NCI-H1105 treated with DMSO at 0.1 percent for 48 hours (cell line): Measurements from ENCODE around the gene ABHD2.
"Not testable (repeated sequence)": the region's sequence is repeated elsewhere in the genome, so short reads cannot be mapped to it uniquely, and the experiment has no call there.

ENCODE experiments used
- DNase-seq: peaks from one replicate; lab custom pipeline; 2025; lab: John Stamatoyannopoulos, UW

Gene ABHD2

DNA sequence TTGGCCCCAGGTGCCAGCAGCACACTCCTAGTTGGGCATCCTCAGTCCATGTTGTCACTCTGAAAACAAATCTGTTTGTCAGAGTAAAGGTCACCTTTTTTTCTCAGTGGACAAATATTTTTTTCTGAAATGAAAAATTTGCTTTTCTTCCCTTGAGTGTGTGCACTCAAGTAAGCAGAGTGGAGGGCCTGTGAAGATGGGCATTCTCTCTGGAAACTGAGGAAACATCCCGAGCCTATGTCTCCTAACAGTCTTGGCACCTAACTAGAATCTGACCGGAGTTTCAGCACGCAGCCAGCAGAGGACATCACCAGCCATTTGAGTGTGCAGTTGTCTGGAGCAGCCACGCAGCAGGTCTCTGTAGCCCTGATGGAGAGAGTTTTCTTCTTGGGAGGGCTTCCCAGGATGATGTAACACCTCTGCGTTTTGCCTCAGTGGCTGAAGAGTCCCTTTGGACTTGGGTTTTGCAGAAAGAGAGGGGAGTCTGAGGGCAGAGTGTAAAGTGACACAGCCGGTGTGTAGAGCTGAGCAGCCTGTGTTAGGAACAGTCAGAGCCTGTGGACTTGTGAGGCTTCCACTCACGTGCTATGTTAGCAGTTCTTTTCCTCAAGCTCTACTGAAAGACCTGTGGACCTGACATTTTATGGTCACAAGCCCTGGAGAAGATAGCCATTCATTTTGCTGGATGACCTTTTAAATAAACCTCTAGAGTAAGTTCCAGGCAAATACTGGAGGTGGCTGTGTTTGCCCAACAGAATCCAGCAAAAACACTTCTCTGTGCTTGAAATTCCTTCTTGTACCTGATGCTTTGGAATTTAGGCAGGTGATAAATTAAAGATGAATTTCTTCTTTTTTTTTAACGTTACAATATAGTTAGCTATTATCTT lies 51.6 kb downstream of the ABHD2 start:
- no peak for DNase-seq

DNA sequence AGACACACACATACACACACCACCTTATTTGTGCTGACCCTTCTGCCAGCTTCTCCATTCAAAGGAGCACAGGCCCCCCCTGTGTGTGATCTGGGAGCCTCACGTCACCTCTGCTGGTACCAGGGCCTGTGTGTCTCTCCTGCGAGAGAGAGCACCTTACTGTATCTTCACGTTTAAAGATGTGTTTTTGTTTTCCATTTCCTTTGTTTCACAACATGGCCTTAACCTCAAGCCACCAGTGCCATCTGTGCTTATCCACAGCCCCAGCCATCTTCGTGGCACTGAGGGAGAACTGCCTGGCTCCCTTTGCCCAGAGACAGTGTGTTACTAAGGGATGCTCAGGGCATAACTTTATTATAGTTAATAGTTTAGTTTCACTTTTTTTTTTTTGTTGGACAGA lies 52.3 kb downstream of the ABHD2 start:
- no peak for DNase-seq

DNA sequence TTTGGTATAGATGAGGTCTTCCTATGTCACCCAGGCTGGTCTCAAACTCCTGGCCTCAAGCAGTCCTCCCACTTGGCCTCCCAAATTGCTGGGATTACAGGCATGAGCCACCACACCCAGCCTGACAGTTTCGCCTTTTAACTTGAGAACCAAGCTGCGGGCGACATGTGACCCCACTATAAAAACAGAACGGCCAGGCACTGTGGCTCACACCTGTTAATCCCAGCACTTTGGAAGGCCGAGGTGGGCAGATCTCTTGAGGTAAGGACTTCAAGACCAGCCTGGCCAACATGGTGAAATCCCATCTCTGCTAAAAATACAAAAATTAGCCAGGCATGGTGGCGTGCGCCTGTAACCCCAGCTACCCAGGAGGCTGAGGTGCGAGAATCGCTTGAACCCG lies 52.9 kb downstream of the ABHD2 start:
- DNase-seq, result not testable (repeated sequence)

DNA sequence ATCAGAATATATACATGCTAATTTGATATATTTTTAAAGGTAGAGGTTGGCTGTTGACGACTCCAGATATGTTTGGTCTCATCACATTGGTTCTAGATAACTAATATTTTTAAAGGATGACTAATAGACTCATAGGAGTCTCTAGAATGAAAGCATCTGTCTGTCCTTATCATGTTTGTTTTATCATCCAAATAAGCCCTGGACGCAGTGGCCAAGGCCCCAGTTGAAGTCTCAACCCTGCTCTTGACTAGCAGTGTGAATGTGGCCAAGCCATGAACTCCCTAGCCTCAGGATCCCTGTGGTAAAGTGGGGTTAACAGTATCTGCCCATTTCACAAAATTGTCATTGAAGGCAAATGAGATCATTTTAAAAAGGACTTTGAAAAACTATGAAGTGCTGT lies 53.6 kb downstream of the ABHD2 start:
- DNase-seq, result no peak

- no peak for DNase-seq
Observed at GRCh38 chr15:89142423-89142822, 54.2 kb downstream of the ABHD2 start.

DNA sequence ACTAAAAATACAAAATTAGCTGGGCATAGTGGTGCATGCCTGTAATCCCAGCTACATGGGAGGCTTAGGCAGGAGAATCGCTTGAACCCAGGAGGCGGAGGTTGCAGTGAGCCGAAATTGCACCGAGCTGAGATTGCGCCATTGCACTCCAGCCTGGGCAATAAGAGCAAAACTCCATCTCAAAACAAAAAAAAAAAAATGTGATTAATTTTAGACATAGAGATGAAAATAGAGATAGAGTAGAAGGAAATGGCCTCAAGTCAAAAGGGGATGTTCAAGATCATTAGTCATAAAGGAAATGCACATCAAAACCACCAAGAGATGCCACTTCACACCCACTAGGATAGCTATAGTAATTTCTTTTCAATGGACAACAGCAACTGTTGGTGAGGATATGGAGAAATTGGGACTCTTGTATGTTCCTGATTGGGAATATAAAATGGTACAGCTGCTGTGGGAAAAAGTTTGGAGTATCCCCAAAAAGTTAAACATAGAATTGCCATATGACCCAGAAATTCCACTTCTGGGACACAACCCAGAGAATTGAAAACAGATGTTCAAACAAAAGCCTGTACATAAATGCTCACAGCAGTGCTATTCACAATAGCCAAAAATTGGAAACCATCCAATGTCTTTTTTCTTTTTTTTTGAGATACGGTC lies 55.4 kb downstream of the ABHD2 start:
- DNase-seq, result peak; percentile 21

DNA sequence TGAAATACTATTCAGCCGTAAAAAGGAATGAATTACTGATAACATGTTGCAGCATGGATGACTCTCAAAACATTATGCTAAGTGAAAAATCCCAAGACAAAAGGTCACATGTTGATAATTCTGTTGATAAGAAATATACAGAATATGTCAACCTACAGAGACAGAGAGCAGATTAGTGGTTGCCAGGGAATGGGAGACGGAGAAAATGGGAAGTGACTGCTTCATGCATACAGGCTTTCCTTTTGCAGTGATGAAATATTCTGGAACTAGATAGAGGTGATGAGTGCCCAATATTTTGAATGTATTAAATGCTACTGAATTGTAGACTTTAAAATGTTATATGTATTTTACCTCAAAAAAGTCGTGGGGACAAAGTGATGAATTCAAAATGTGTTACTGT lies 56.2 kb downstream of the ABHD2 start:
- no peak for DNase-seq

GRCh38 chr15:89146366-89146765 lies 58.1 kb downstream of the ABHD2 start:
- no peak for DNase-seq

DNA sequence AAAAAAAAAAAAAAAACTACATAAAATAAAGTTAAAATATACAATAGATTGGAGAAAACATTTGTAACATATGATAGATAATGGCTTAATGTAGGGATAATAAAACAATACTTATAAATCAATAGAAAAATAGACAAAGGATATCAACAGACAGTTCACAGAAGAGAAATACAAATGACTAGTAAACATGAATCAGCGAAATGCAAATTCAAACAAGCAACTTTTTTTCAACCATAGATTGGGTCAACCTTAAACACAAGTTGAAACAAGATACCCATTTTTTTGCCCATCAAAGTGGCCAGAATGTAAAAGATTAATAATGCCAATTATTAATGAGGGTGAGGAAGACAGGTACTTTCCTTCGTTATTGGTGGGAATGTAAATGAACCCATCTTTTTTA lies 59.9 kb downstream of the ABHD2 start:
- no peak for DNase-seq

- no peak for DNase-seq
Observed at GRCh38 chr15:89149501-89150101, 61.3 kb downstream of the ABHD2 start.

- no peak for DNase-seq
Observed at GRCh38 chr15:89150287-89150686, 62.0 kb downstream of the ABHD2 start.

- DNase-seq, result no peak
Observed at GRCh38 chr15:89150762-89151664, 62.8 kb downstream of the ABHD2 start.

DNA sequence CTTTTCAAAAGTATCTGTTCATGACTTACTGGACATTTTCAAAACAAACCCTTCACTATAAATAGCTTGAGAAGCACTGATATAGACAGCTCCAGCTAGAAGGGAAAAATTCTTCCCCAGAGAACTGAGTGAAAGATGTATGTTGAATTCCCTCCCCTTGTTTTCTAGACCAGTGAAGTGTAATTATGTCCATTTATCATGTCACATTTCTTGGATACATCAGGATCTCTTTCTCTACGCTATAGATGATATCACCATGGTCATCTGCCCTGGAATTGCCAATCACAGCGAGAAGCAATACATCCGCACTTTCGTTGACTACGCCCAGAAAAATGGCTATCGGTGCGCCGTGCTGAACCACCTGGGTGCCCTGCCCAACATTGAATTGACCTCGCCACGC lies 66.9 kb downstream of the ABHD2 start:
- DNase-seq, result no peak

GRCh38 chr15:89155656-89156055 lies 67.4 kb downstream of the ABHD2 start:
- DNase-seq, result no peak

GRCh38 chr15:89157061-89157460 lies 68.8 kb downstream of the ABHD2 start:
- no peak for DNase-seq

DNA sequence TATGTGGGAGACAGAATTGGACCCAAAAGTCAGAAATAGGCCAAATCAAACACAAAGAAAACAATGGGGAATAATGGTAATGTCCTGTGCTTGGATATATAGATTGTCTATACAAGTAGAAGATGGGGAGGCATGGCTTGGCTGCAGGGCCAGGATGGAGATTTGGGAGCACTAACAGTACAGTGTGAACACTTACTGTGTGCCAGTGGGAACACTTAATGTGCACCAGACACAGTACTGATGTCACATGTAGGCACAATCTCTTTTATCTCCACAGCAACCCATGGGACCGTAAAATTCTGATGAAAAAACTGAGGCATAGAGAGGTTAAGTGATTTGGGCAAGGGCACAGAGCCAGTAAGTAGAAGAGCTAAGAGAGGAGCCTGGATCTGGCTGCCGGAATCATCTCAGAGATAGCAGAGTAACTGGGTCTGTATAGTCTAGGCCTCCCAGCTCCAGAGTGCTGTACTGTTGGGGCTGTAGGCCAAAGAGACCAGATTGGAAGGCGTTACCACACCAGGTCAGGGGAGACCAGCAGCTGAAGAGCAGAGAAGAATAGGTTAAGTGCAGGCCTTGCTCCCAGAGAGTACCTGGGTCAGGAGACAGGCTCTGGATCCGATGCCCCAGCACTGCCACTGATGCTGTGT lies 69.8 kb downstream of the ABHD2 start:
- DNase-seq, result no peak

- DNase-seq, result no peak
Observed at GRCh38 chr15:89161666-89162065, 73.4 kb downstream of the ABHD2 start.

DNA sequence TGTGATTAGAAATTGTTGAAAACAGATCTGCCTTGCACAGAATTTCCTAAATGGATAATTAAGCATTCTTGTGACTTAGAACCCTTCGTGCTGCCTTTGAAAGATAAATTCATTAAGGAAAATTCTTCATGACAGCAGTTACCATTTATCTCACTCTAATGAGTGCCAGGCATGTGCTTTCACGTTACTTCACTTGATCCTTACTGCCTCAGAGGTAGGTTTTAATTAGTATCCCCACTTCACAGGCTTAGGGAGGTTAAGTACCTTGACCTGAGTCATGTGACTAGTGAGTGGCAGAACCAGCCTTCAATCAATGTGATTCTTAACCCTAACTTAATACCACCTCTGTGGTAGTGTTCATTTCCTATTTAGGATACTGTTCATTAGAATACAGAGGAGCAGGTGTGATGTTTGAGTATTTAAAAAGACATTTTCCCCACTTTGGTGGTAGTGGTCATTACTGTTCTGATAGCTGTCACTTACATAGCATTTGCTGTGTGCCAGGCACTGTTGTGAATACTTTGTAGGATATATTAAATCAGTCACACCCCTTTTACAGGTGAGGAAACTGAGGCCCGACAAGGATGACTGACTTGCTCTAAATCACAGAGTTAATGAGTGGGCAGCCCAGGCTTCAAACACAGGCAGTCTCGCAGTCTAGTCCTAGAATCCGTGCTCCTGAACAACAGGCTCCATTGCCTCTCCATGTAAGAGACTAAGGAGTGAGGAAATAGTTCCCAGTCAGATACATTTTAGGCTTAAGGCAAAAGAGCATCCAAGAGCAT lies 75.2 kb downstream of the ABHD2 start:
- peak; percentile 14 for DNase-seq

GRCh38 chr15:89164712-89165211 lies 76.5 kb downstream of the ABHD2 start:
- no peak for DNase-seq

DNA sequence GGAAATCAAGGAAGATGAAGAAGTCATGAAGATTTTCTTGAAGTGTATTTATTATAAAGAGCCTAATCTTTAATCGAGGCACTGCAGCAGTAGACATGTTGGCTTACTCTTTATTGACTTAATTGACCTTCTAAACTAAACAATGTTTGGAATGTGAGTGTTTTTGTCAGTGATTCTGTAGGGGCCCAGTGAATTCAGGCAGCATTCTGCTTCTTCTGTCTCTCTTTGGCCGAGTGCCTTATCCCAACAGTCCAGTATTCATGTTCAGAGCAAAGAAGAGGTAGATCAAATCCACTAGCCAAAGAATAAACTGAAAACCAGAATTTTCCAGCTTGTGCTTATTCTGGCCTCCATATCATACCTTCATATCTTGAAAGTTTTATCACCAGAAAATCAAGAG lies 77.4 kb downstream of the ABHD2 start:
- no peak for DNase-seq
